Transverse colon (tissue), 4 donors: ENCODE data around the gene AXIN1. TPM values are rescaled to one million over a fixed set of nuclear protein-coding genes. Genes with fewer than 3 reads are reported as not detected.

Experiments used
- DNase-seq: peaks from one replicate; pipeline ENCODE4 v3.0.0-alpha.2; 2019
- H3K27ac ChIP-seq, 4 donors: fragments of 200-600 bp; sonication (generic); 2 replicates each; pipeline ENCODE4 v1.5.1; 2016 to 2018; ENCODE audit warnings: inconsistent platforms in 4 of 4
- H3K27me3 ChIP-seq: fragments of 200-600 bp; sonication (generic); 2 replicates; pipeline ENCODE4 v1.5.1; 2017; ENCODE audit warnings: inconsistent platforms
- H3K36me3 ChIP-seq, 4 donors: fragments of 200-600 bp; sonication (generic); 2 replicates each; pipeline ENCODE4 v1.5.1; 2017 to 2019; ENCODE audit warnings: inconsistent platforms in 4 of 4
- H3K4me1 ChIP-seq, 4 donors: fragments of 200-600 bp; sonication (generic); 2 replicates each; pipeline ENCODE4 v1.5.1; 2017 to 2020; ENCODE audit warnings: inconsistent platforms in 4 of 4
- H3K4me3 ChIP-seq, 4 donors: fragments of 200-600 bp; sonication (generic); 1 replicate in 1 of 4; 2 replicates in 3 of 4; pipeline versions ENCODE4 v1.5.1 to v1.6.1; 2017 to 2019; ENCODE audit warnings: inconsistent platforms in 4 of 4
- H3K9me3 ChIP-seq, 2 donors: fragments of 200-600 bp; sonication (generic); 2 replicates each; pipeline ENCODE4 v1.5.1; 2017 to 2019; ENCODE audit warnings: inconsistent platforms in 2 of 2
- EP300 ChIP-seq: sonication (generic); formaldehyde crosslinking; IDR thresholded peaks from one replicate; pipeline ENCODE4 v1.6.1; 2017; ENCODE audit warnings: antibody characterized with exemption, low read depth
- POLR2A ChIP-seq: fragments of 450-650 bp; IDR thresholded peaks from one replicate; pipeline ENCODE4 v1.6.1; 2016; ENCODE audit warnings: antibody characterized with exemption, mild to moderate bottlenecking, moderate library complexity
- POLR2AphosphoS5 ChIP-seq, 3 donors: sonication (generic); formaldehyde crosslinking; IDR thresholded peaks; one replicate each; pipeline ENCODE4 v1.6.1; 2016; ENCODE audit warnings: antibody characterized with exemption in 3 of 3
- WGBS, 2 donors: methylation state at CpG; one replicate each; pipeline ENCODE4 v1.1.5; 2018; ENCODE audit warnings: low coverage in 1 of 2; 5-methylcytosine and 5-hydroxymethylcytosine counted together
- in situ Hi-C, 4 donors: fragments of 200-750 bp; cut with MboI; loops; one replicate each; pipeline versions ENCODE4 v1.15.0 to v1.15.1; 2017; ENCODE audit warnings: low sequenced_read_pairs in 3 of 4, low pct_ligation_motif_present in 1 of 4, low pct_unique_long_range_greater_than_20kb in 1 of 4
- intact Hi-C: fragments of 100-400 bp; cut with DNase I; formaldehyde crosslinking; loops from one replicate; pipeline ENCODE4 v1.15.1; 2023; ENCODE audit warnings: low total_unique reads
- total RNA-seq, 4 donors: library from RNA; depleted of rRNA; stranded (reverse); fragments of >200 nt; gene quantifications; one replicate each; pipeline ENCODE4 v1.1.0, GENCODE V29; 2016
- TF ChIP-seq, protein P1 (sequence below), 5 experiments: fragments of 200-600 bp in 3 of 5; fragments of 450-650 bp in 2 of 5; sonication (generic) in 3 of 5; IDR thresholded peaks; 1 replicate in 2 of 5; 2 replicates in 3 of 5; pipeline ENCODE4 v1.5.1; 2016 to 2017; ENCODE audit warnings: antibody characterized with exemption in 5 of 5, inconsistent platforms in 3 of 5, mild to moderate bottlenecking in 2 of 5, moderate library complexity in 1 of 5

Gene AXIN1
- total RNA-seq, 4 donors from 2014 or later = 41.4 to 73.7 (median 58.7) TPM

- Histone ChIP-seq H3K4me3 (no peak overlapping the region), H3K27me3 (no peaks in the 10 kb centered on the region), H3K4me1 (peaks cover 5 to 43% (median 27%) of the 10 kb centered on the region in 4 donors), H3K36me3 (peaks cover 0 to 9% (median 3%) of the 10 kb centered on the region in 4 donors), H3K9me3 (no peaks in the 10 kb centered on the region), H3K27ac (peak overlapping the region in 2 of 4 donors; percentile 63 to 80)
- no peak for TF ChIP-seq EP300
- TF ChIP-seq POLR2AphosphoS5 (IDR thresholded peaks at IDR 0.05) = no peak
- TF ChIP-seq, protein P1, sequence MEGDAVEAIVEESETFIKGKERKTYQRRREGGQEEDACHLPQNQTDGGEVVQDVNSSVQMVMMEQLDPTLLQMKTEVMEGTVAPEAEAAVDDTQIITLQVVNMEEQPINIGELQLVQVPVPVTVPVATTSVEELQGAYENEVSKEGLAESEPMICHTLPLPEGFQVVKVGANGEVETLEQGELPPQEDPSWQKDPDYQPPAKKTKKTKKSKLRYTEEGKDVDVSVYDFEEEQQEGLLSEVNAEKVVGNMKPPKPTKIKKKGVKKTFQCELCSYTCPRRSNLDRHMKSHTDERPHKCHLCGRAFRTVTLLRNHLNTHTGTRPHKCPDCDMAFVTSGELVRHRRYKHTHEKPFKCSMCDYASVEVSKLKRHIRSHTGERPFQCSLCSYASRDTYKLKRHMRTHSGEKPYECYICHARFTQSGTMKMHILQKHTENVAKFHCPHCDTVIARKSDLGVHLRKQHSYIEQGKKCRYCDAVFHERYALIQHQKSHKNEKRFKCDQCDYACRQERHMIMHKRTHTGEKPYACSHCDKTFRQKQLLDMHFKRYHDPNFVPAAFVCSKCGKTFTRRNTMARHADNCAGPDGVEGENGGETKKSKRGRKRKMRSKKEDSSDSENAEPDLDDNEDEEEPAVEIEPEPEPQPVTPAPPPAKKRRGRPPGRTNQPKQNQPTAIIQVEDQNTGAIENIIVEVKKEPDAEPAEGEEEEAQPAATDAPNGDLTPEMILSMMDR (IDR thresholded peaks at IDR 0.05) = no peak
- TF ChIP-seq POLR2A = no peak
- intact Hi-C loops (no loop called here), in situ Hi-C loops (no loop called here)
- no peak for DNase-seq
- 80 to 96% methylated on average over 2 to 25 of the region's 25 CpGs for WGBS, 2 donors
These were observed 98.1 kb downstream of the AXIN1 start for GRCh38 chr16:254461-254860.

DNA sequence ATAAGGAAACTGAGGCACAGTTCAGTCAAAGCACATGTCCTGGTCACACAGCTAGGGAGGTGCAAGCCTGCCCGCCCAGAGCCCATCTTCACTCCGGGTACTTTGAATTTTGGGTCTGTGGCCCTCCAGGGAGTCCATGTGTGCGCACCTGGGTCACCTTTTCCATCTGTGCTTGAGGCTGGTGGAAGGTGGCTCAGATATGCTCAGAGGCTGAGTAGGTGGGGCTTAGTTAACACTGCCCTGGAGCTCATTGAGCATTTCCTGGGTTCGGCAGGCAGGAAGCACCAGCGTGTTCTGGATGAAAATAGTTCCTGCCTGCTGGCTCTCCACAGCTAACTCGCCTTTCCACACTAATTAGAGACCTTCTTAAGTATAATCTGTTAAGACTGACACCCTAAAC lies 98.7 kb downstream of the AXIN1 start:
- Histone ChIP-seq H3K4me1 (peaks cover 5 to 43% (median 27%) of the 10 kb centered on the region in 4 donors), H3K4me3 (no peak overlapping the region), H3K9me3 (no peaks in the 10 kb centered on the region), H3K36me3 (peaks cover 0 to 9% (median 2%) of the 10 kb centered on the region in 4 donors), H3K27me3 (no peaks in the 10 kb centered on the region), H3K27ac (peak overlapping the region; percentile 48 to 80 (median 64))
- TF ChIP-seq EP300 (no peak), POLR2A (peak; percentile 33), POLR2AphosphoS5 (IDR thresholded peaks at IDR 0.05) (peak in 1 of 3 donors; percentile 29)
- DNase-seq = peak; percentile 43
- 82% methylated on average over 6 of the region's 6 CpGs; no CpG with 5 or more reads in 1 of the 2 donors for WGBS, 2 donors
- intact Hi-C loops = no loop called here
- in situ Hi-C loops = no loop called here

GRCh38 chr16:252366-253337 lies 99.9 kb downstream of the AXIN1 start:
- Histone ChIP-seq H3K36me3 (peaks cover 0 to 9% (median 2%) of the 10 kb centered on the region in 4 donors), H3K9me3 (no peaks in the 10 kb centered on the region), H3K27me3 (no peaks in the 10 kb centered on the region), H3K4me3 (peak overlapping the region in 2 of 4 donors; percentile 1 to 24), H3K4me1 (peaks cover 5 to 43% (median 27%) of the 10 kb centered on the region in 4 donors), H3K27ac (peak overlapping the region; percentile 48 to 80 (median 64))
- in situ Hi-C loops = no loop called here
- peak; percentile 72 for DNase-seq
- intact Hi-C loops = no loop called here
- WGBS, 2 donors = 46 to 48% methylated on average over 18 to 30 of the region's 30 CpGs
- TF ChIP-seq POLR2AphosphoS5 (IDR thresholded peaks at IDR 0.05) = peak in 1 of 3 donors; percentile 11
- TF ChIP-seq, protein P1 (IDR thresholded peaks at IDR 0.05) = no peak

GRCh38 chr16:249431-249830 lies 103.1 kb downstream of the AXIN1 start:
- H3K27ac ChIP-seq = no peak overlapping the region
- intact Hi-C loops = loop anchor here (10.0 kb wide), 1 partner anchor 105 kb away; the partner anchor contains the start of gene AXIN1
- H3K9me3 ChIP-seq = no peaks in the 10 kb centered on the region
- peaks cover 0 to 4% (median under 1%) of the 10 kb centered on the region in 4 donors for H3K36me3 ChIP-seq
- H3K4me1 ChIP-seq = peaks cover 5 to 43% (median 27%) of the 10 kb centered on the region in 4 donors
- 88 to 90% methylated on average over 7 to 10 of the region's 12 CpGs for WGBS, 2 donors
- DNase-seq = no peak
- in situ Hi-C loops = no loop called here
- TF ChIP-seq, protein P1 (IDR thresholded peaks at IDR 0.05) = no peak
- TF ChIP-seq POLR2A (no peak), EP300 (no peak), POLR2AphosphoS5 (IDR thresholded peaks at IDR 0.05) (no peak)
- H3K4me3 ChIP-seq = no peak overlapping the region
- no peaks in the 10 kb centered on the region for H3K27me3 ChIP-seq
